ENCODE data around the gene PRKCQ. TPM values are rescaled to one million over a fixed set of nuclear protein-coding genes. Genes with fewer than 3 reads are reported as not detected.

The PRKCQ gene
- total and polyA plus RNA-seq, 2 of the 4 experiments (the other 2 are of a cell fraction), result under 0.01 to 0.03 TPM

- intact Hi-C loops (cut with micrococcal nuclease), result no loop called here
- Histone ChIP-seq H3K18ac (ENCODE audit: low read depth, low read length) (no peak overlapping the region), H4K8ac (ENCODE audit: low read depth in 2 of 2, low read length in 2 of 2) (no peak overlapping the region), H2BK120ac (ENCODE audit: low read depth, low read length) (no peak overlapping the region), H3K14ac (replicated peaks; ENCODE audit: low read depth, low read length) (no peak overlapping the region), H3K9me3 (ENCODE audit: control insufficient read depth, insufficient read depth, low read length) (no peaks in the 10 kb centered on the region), H3K27me3 (ENCODE audit: control insufficient read depth, insufficient read depth, low read length) (no peaks in the 10 kb centered on the region; the same call in 1 of the 2 replicates), H3K79me1 (ENCODE audit: low read depth in 1 of 2, low read length in 2 of 2) (no peaks in the 10 kb centered on the region), H3K56ac (ENCODE audit: extremely low read depth, insufficient read depth, low read length) (no peak overlapping the region), H3K9me1 (ENCODE audit: insufficient read depth, low read length) (no peaks in the 10 kb centered on the region), H4K20me1 (ENCODE audit: insufficient read depth, low read length) (no peaks in the 10 kb centered on the region), H2AFZ (replicated peaks; ENCODE audit: low read length, poor library complexity) (no peak overlapping the region), H3K4me2 (ENCODE audit: low read depth, low read length) (no peak overlapping the region), H3K4me3 (ENCODE audit: insufficient read depth, low read depth, low read length) (no peak overlapping the region), H2BK20ac (ENCODE audit: low read depth, low read length) (no peak overlapping the region), H3K36me3 (ENCODE audit: control insufficient read depth, insufficient read depth, low read length) (no peaks in the 10 kb centered on the region), H2BK5ac (ENCODE audit: low read depth, low read length, poor library complexity, severe bottlenecking) (no peak overlapping the region), H4K5ac (ENCODE audit: low read depth, low read length) (no peak overlapping the region), H3K27ac (ENCODE audit: insufficient read depth, low read length) (no peak overlapping the region), H2AK5ac (ENCODE audit: low read depth, low read length) (no peak overlapping the region), H3K9ac (ENCODE audit: low read depth, low read length) (no peak overlapping the region), H3K4me1 (ENCODE audit: control insufficient read depth, insufficient read depth, low read length) (no peaks in the 10 kb centered on the region), H2BK15ac (ENCODE audit: low read depth, low read length) (no peak overlapping the region), H3K4ac (ENCODE audit: low read depth, low read length) (no peak overlapping the region), H3K23ac (ENCODE audit: low read depth, low read length) (no peak overlapping the region), H4K91ac (ENCODE audit: insufficient read depth, low read depth, low read length) (no peak overlapping the region), H2AK9ac (replicated peaks; ENCODE audit: low read depth, low read length, poor library complexity) (no peak overlapping the region)
- dilution Hi-C loops (cut with HindIII; ENCODE audit: low sequenced_read_pairs, unreplicated experiment), result no loop called here
- no TSS peak for BruUV-seq (replicated peaks)
- no CpG with 5 or more reads among the region's 12 CpGs for WGBS, 2 experiments (ENCODE audit: extremely low coverage in 2 of 2, insufficient read length in 1 of 2)
- POLR2A ChIA-PET (ENCODE audit: unreplicated experiment), result no interaction called here
- TF ChIP-seq CHD1 (IDR thresholded peaks at IDR 0.05; ENCODE audit: low read depth, low read length) (no peak), CTCF (conservative IDR thresholded peaks at IDR 0.05; ENCODE audit: low read depth, low read length) (no peak), SMC3 (IDR thresholded peaks at IDR 0.05; ENCODE audit: low read depth, low read length) (no peak), RAD21 (IDR thresholded peaks at IDR 0.05; ENCODE audit: low read length) (no peak), USF2 (IDR thresholded peaks at IDR 0.05; ENCODE audit: low read depth, low read length) (no peak), MAZ (IDR thresholded peaks at IDR 0.05; ENCODE audit: borderline replicate concordance, low read depth, low read length) (no peak), MXI1 (IDR thresholded peaks at IDR 0.05; ENCODE audit: borderline replicate concordance, low read depth, low read length) (no peak), CEBPB (IDR thresholded peaks at IDR 0.05; ENCODE audit: low read depth, low read length) (no peak), ELK1 (IDR thresholded peaks at IDR 0.05; ENCODE audit: borderline replicate concordance, low read depth, low read length) (no peak)
- DNase-seq (no peak), ATAC-seq (ENCODE audit: low read depth) (no peak)
- in situ Hi-C loops (cut with MboI; ENCODE audit: low sequenced_read_pairs), result no loop called here
- CTCF ChIA-PET, result no interaction called here
Observed at GRCh38 chr10:6619660-6620059, 39.6 kb upstream of the PRKCQ start.
